Body of pancreas (tissue), 4 donors: Measurements from ENCODE around the gene PDIA5. TPM values are rescaled to one million over a fixed set of nuclear protein-coding genes. Genes with fewer than 3 reads are reported as not detected.

ENCODE experiments used
- ATAC-seq: fragments of 150-250 bp; one replicate; pipeline ENCODE4 v1.9.1; 2016
- DNase-seq, 4 donors: peaks; one replicate each; pipeline ENCODE4 v3.0.0-alpha.2; 2019
- H3K27ac ChIP-seq, 4 donors: fragments of 200-600 bp; sonication (generic); 1 replicate in 3 of 4; 2 replicates in 1 of 4; pipeline versions ENCODE4 v1.5.1 to v1.6.1; 2016 to 2019; ENCODE audit warnings: mild to moderate bottlenecking in 1 of 4, mixed read lengths in 1 of 4, moderate library complexity in 1 of 4
- H3K27me3 ChIP-seq, 2 donors: fragments of 200-600 bp; sonication (generic); one replicate each; pipeline ENCODE4 v1.6.0; 2016; ENCODE audit warnings: mild to moderate bottlenecking in 1 of 2
- H3K36me3 ChIP-seq, 2 donors: fragments of 200-600 bp; sonication (generic); replicated peaks in 1 of 2; 2 replicates each; pipeline ENCODE4 v1.5.1; 2016; ENCODE audit warnings: low read depth in 2 of 2; ENCODE audit not compliant: insufficient read depth in 1 of 2
- H3K4me1 ChIP-seq: fragments of 200-600 bp; sonication (generic); one replicate; pipeline ENCODE4 v1.6.0; 2016
- H3K4me3 ChIP-seq, 2 donors: fragments of 200-600 bp; sonication (generic); 1 replicate in 1 of 2; 2 replicates in 1 of 2; pipeline ENCODE4 v1.5.1; 2016 to 2019
- H3K9me3 ChIP-seq, 3 donors: fragments of 200-600 bp; sonication (generic); 1 replicate in 2 of 3; 2 replicates in 1 of 3; pipeline ENCODE4 v1.5.1; 2016
- POLR2A ChIP-seq, 3 donors: fragments of 450-650 bp; IDR thresholded peaks; one replicate each; pipeline ENCODE4 v1.6.1; 2016; ENCODE audit warnings: antibody characterized with exemption in 3 of 3, mild to moderate bottlenecking in 2 of 3
- WGBS, 2 donors: methylation state at CpG; one replicate each; pipeline ENCODE4 v1.1.5; 2017; 5-methylcytosine and 5-hydroxymethylcytosine counted together
- intact Hi-C: fragments of 100-400 bp; cut with DNase I; formaldehyde crosslinking; loops from one replicate; pipeline ENCODE4 v1.15.1; 2023
- total RNA-seq, 2 donors: library from RNA; depleted of rRNA; stranded (reverse); fragments of >200 nt; gene quantifications; one replicate each; pipeline ENCODE4 v1.1.0, GENCODE V29; 2016
- TF ChIP-seq, protein P1 (sequence below), 7 experiments: fragments of 450-650 bp in 4 of 7; fragments of 200-600 bp in 3 of 7; sonication (generic) in 3 of 7; IDR thresholded peaks; one replicate each; pipeline ENCODE4 v1.5.1; 2016 to 2019; ENCODE audit warnings: antibody characterized with exemption in 7 of 7

Gene PDIA5
- total RNA-seq, 2 donors from 2014 or later, result 28.8 to 73.2 TPM

- Histone ChIP-seq H3K36me3 (peaks cover 18 to 19% of the 10 kb centered on the region in 2 donors), H3K9me3 (no peaks in the 10 kb centered on the region), H3K27me3 (no peaks in the 10 kb centered on the region), H3K4me1 (peaks cover 15% of the 10 kb centered on the region), H3K4me3 (no peak overlapping the region), H3K27ac (no peak overlapping the region)
- TF ChIP-seq, protein P1, sequence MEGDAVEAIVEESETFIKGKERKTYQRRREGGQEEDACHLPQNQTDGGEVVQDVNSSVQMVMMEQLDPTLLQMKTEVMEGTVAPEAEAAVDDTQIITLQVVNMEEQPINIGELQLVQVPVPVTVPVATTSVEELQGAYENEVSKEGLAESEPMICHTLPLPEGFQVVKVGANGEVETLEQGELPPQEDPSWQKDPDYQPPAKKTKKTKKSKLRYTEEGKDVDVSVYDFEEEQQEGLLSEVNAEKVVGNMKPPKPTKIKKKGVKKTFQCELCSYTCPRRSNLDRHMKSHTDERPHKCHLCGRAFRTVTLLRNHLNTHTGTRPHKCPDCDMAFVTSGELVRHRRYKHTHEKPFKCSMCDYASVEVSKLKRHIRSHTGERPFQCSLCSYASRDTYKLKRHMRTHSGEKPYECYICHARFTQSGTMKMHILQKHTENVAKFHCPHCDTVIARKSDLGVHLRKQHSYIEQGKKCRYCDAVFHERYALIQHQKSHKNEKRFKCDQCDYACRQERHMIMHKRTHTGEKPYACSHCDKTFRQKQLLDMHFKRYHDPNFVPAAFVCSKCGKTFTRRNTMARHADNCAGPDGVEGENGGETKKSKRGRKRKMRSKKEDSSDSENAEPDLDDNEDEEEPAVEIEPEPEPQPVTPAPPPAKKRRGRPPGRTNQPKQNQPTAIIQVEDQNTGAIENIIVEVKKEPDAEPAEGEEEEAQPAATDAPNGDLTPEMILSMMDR (IDR thresholded peaks at IDR 0.05), result no peak
- no peak for TF ChIP-seq POLR2A (IDR thresholded peaks at IDR 0.05)
- DNase-seq (no peak), ATAC-seq (no peak)
- WGBS, 2 donors, result 96% methylated on average over 7 to 10 of the region's 10 CpGs
- intact Hi-C loops, result no loop called here
Observed at GRCh38 chr3:123147754-123148535, 81.1 kb downstream of the PDIA5 start.

DNA sequence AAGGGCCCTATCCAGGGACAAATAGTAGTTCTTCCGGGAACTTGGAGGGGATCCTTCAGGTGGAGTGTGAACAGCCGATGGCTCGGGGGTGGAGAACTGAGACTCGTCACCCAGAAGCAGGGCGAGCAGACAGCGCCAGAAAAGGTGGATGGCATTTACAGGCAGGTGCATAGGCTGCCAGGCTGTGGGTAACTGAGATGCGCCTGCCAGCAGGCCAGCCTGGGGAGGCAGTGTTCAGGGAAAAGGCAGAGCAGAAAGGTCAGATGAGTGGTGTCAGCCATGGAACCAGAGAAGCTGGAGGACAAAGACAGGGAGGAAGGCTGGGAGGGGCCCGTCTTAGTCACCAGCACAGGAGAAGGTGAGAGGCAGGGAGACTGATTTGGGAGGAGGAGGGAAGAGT is 81.9 kb downstream of the PDIA5 start:
- Histone ChIP-seq H3K4me1 (peaks cover 10% of the 10 kb centered on the region), H3K4me3 (no peak overlapping the region), H3K27me3 (no peaks in the 10 kb centered on the region), H3K9me3 (no peaks in the 10 kb centered on the region), H3K36me3 (peaks cover 18 to 19% of the 10 kb centered on the region in 2 donors), H3K27ac (no peak overlapping the region)
- 93% methylated on average over 8 of the region's 8 CpGs for WGBS, 2 donors
- intact Hi-C loops, result no loop called here
- DNase-seq (no peak), ATAC-seq (no peak)
- no peak for TF ChIP-seq POLR2A (IDR thresholded peaks at IDR 0.05)
- TF ChIP-seq, protein P1 (IDR thresholded peaks at IDR 0.05), result no peak

GRCh38 chr3:123149525-123149924 is 82.7 kb downstream of the PDIA5 start:
- no peak for TF ChIP-seq POLR2A (IDR thresholded peaks at IDR 0.05)
- TF ChIP-seq, protein P1 (IDR thresholded peaks at IDR 0.05), result no peak
- DNase-seq, result no peak
- 85 to 98% methylated on average over 3 of the region's 3 CpGs for WGBS, 2 donors
- H3K36me3 ChIP-seq, result peaks cover 18 to 19% of the 10 kb centered on the region in 2 donors
- ATAC-seq, result no peak
- intact Hi-C loops, result no loop called here
- H3K27me3 ChIP-seq, result no peaks in the 10 kb centered on the region
- no peak overlapping the region for H3K27ac ChIP-seq
- H3K9me3 ChIP-seq, result no peaks in the 10 kb centered on the region
- H3K4me1 ChIP-seq, result peaks cover 7% of the 10 kb centered on the region
- no peak overlapping the region for H3K4me3 ChIP-seq

DNA sequence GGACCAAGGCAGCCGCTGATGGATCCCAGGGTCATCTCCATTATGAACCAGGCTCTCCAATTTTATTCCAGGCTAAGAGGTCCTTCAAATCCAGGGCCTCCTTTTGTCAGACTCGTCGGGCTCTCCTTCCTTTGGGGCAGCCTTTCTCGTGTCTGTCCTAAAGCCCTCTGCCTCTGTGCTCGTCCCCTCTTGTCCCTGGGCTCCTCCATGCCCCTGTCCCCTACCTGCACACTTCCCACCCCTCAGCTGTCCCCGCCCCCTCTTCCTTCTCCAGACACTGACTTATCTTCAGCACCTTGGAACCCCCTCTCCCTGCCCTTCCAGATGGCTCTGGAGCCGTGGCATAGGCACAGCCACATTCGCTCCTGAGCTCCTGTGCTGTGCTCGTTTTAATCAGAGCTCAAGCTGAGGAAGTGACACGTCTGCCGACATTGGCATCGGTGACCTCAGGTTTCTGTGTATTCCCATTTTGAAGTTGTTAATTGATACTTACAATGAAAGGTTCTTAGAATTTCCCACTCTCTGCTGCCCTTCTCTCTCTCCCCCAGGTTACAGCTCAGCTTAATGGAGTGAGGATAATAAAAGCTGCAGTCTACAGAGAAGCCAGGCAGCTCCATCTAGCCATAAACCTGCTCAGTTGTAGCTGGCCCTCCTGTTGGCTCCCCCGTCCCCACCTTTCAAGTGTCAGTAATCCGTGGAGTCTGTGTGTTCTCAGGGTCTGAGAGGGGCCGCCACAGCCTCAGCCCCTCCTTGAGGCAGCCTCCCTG is 83.8 kb downstream of the PDIA5 start:
- peaks cover 17 to 22% of the 10 kb centered on the region in 2 donors for H3K36me3 ChIP-seq
- no peaks in the 10 kb centered on the region for H3K27me3 ChIP-seq
- peak overlapping the region in 1 of 4 donors; percentile 29 for H3K27ac ChIP-seq
- no peak overlapping the region for H3K4me3 ChIP-seq
- ATAC-seq (no peak), DNase-seq (no peak)
- intact Hi-C loops, result no loop called here
- WGBS, 2 donors, result 93 to 98% methylated on average over 15 of the region's 15 CpGs
- TF ChIP-seq POLR2A (IDR thresholded peaks at IDR 0.05), result no peak
- TF ChIP-seq, protein P1 (IDR thresholded peaks at IDR 0.05), result no peak
- no peaks in the 10 kb centered on the region for H3K9me3 ChIP-seq
- H3K4me1 ChIP-seq, result peaks cover 14% of the 10 kb centered on the region
